Activated CD8-positive, alpha-beta T cell treated with anti-CD3 and anti-CD28 coated beads for 36 hours (primary cell): ENCODE results near the gene UMAD1. TPM values are rescaled to one million over a fixed set of nuclear protein-coding genes. Genes with fewer than 3 reads are reported as not detected.

ENCODE experiments used
- ATAC-seq: fragments of 200-7000 bp; cut with Tn5 transposase; one replicate; pipeline ENCODE4 v1.10.0; 2021; ENCODE audit warnings: mild to moderate bottlenecking, moderate library complexity
- CTCF ChIA-PET: fragments of 350-600 bp; sonication (Branson Sonifier 250); formaldehyde crosslinking; loops from one replicate; lab custom pipeline; 2021; ENCODE audit warnings: antibody characterized with exemption; lab: Charles Lee
- POLR2A ChIA-PET: fragments of 350-600 bp; sonication (Branson Sonifier 250); formaldehyde crosslinking; loops from one replicate; lab custom pipeline; 2021; ENCODE audit warnings: antibody characterized with exemption; lab: Charles Lee
- DNase-seq: peaks from one replicate; pipeline ENCODE4 v3.0.0-alpha.2; 2020
- H3K27ac Mint-ChIP-seq: one replicate; pipeline ENCODE4 v1.8.0; 2021; ENCODE audit warnings: mild to moderate bottlenecking, mixed read lengths
- H3K27me3 Mint-ChIP-seq: one replicate; pipeline ENCODE4 v1.8.0; 2021; ENCODE audit warnings: mixed read lengths
- H3K36me3 Mint-ChIP-seq: one replicate; pipeline ENCODE4 v1.8.0; 2021; ENCODE audit warnings: low read depth, mixed read lengths
- H3K4me1 Mint-ChIP-seq: one replicate; pipeline ENCODE4 v1.8.0; 2021; ENCODE audit warnings: low read depth, mixed read lengths
- H3K4me3 Mint-ChIP-seq: one replicate; pipeline ENCODE4 v1.8.0; 2021; ENCODE audit warnings: mild to moderate bottlenecking, moderate library complexity, mixed read lengths
- H3K9me3 Mint-ChIP-seq: one replicate; pipeline ENCODE4 v1.8.0; 2021; ENCODE audit warnings: mixed read lengths
- CTCF ChIP-seq: fragments of 200-600 bp; IDR thresholded peaks from one replicate; pipeline ENCODE4 v1.8.0; 2022; ENCODE audit warnings: antibody characterized with exemption, mild to moderate bottlenecking
- intact Hi-C: fragments of 100-400 bp; cut with micrococcal nuclease; formaldehyde crosslinking; loops from one replicate; pipeline ENCODE4 v1.10.0; 2022
- total RNA-seq, 2 experiments: library from RNA; stranded (reverse); gene quantifications; one replicate each; pipeline ENCODE4 v1.2.3, GENCODE V29; 2021

The UMAD1 gene
- total RNA-seq, 2 experiments from 2014 or later, result 10.1 to 11.1 TPM

- peaks cover 17% of the 10 kb centered on the region for H3K36me3 Mint-ChIP-seq
- no peak for ATAC-seq
- peaks cover 4% of the 10 kb centered on the region for H3K9me3 Mint-ChIP-seq
- ChIA-PET CTCF (interaction anchor here (2.9 kb wide), 1 partner anchor 16 kb away, joined by 10 read pairs; no protein-coding TSS in a partner anchor), POLR2A (interaction anchor here (0.6 kb wide), 1 partner anchor 23 kb away, joined by 3 read pairs; no protein-coding TSS in a partner anchor)
- no peaks in the 10 kb centered on the region for H3K27me3 Mint-ChIP-seq
- H3K27ac Mint-ChIP-seq, result no peak overlapping the region
- TF ChIP-seq CTCF, result no peak
- no peak overlapping the region for H3K4me3 Mint-ChIP-seq
- intact Hi-C loops, result no loop called here
- no peak for DNase-seq
- peaks cover 29% of the 10 kb centered on the region for H3K4me1 Mint-ChIP-seq
Observed at GRCh38 chr7:7696458-7697119, 56.0 kb downstream of the UMAD1 start.

GRCh38 chr7:7698930-7699329 lies 58.4 kb downstream of the UMAD1 start:
- ChIA-PET POLR2A (no interaction called here), CTCF (interaction anchor here (1.0 to 1.2 kb wide), 2 partner anchors 18 to 20 kb away, joined by 3 to 5 read pairs; no protein-coding TSS in a partner anchor)
- Mint-ChIP-seq H3K9me3 (peaks cover 4% of the 10 kb centered on the region), H3K27me3 (no peaks in the 10 kb centered on the region), H3K36me3 (peaks cover 11% of the 10 kb centered on the region), H3K4me3 (no peak overlapping the region), H3K4me1 (peaks cover 32% of the 10 kb centered on the region), H3K27ac (no peak overlapping the region)
- ATAC-seq, result no peak
- no peak for DNase-seq
- intact Hi-C loops, result no loop called here
- TF ChIP-seq CTCF, result no peak

GRCh38 chr7:7699380-7699779 lies 58.8 kb downstream of the UMAD1 start:
- peaks cover 32% of the 10 kb centered on the region for H3K4me1 Mint-ChIP-seq
- TF ChIP-seq CTCF, result no peak
- DNase-seq (no peak), ATAC-seq (no peak)
- H3K9me3 Mint-ChIP-seq, result peaks cover 4% of the 10 kb centered on the region
- POLR2A ChIA-PET, result interaction anchor here (1.0 kb wide), 1 partner anchor 14 kb away, joined by 3 read pairs; no protein-coding TSS in a partner anchor
- H3K27me3 Mint-ChIP-seq, result no peaks in the 10 kb centered on the region
- H3K4me3 Mint-ChIP-seq, result no peak overlapping the region
- intact Hi-C loops, result no loop called here
- CTCF ChIA-PET, result interaction anchor here (1.0 to 1.2 kb wide), 2 partner anchors 18 to 20 kb away, joined by 3 to 5 read pairs; no protein-coding TSS in a partner anchor
- H3K36me3 Mint-ChIP-seq, result peaks cover 10% of the 10 kb centered on the region
- H3K27ac Mint-ChIP-seq, result no peak overlapping the region

GRCh38 chr7:7699970-7700369 lies 59.4 kb downstream of the UMAD1 start:
- ChIA-PET CTCF (interaction anchor here (1.2 kb wide), 1 partner anchor 19 kb away, joined by 3 read pairs; no protein-coding TSS in a partner anchor), POLR2A (interaction anchor here (1.0 kb wide), 1 partner anchor 14 kb away, joined by 3 read pairs; no protein-coding TSS in a partner anchor)
- Mint-ChIP-seq H3K36me3 (peaks cover 4% of the 10 kb centered on the region), H3K27me3 (no peaks in the 10 kb centered on the region), H3K4me3 (no peak overlapping the region), H3K9me3 (no peaks in the 10 kb centered on the region), H3K4me1 (peaks cover 32% of the 10 kb centered on the region), H3K27ac (no peak overlapping the region)
- intact Hi-C loops, result no loop called here
- no peak for ATAC-seq
- DNase-seq, result no peak
- TF ChIP-seq CTCF, result no peak

- POLR2A ChIA-PET, result no interaction called here
- Mint-ChIP-seq H3K36me3 (peaks cover 2% of the 10 kb centered on the region), H3K27me3 (no peaks in the 10 kb centered on the region), H3K4me1 (peaks cover 36% of the 10 kb centered on the region), H3K4me3 (no peak overlapping the region), H3K27ac (no peak overlapping the region), H3K9me3 (no peaks in the 10 kb centered on the region)
- no peak for ATAC-seq
- DNase-seq, result no peak
- TF ChIP-seq CTCF, result no peak
- CTCF ChIA-PET, result interaction anchor here (1.0 to 1.4 kb wide), 4 partner anchors 12 to 63 kb away, joined by 3 to 5 read pairs (median 4); no protein-coding TSS in a partner anchor
- intact Hi-C loops, result no loop called here
Observed at GRCh38 chr7:7701527-7701926, 61.0 kb downstream of the UMAD1 start.
